Stimulated activated CD4-positive, alpha-beta T cell treated with anti-CD3 and anti-CD28 coated beads, Interleukin-12 subunit alpha, Interleukin-12 subunit beta, amount 100 ng/mL, for 4 hours (primary cell): ENCODE results near the gene PDRG1.

Experiments used
- DNase-seq: peaks from one replicate; pipeline ENCODE4 v3.0.0-alpha.2; 2020

The PDRG1 gene

DNA sequence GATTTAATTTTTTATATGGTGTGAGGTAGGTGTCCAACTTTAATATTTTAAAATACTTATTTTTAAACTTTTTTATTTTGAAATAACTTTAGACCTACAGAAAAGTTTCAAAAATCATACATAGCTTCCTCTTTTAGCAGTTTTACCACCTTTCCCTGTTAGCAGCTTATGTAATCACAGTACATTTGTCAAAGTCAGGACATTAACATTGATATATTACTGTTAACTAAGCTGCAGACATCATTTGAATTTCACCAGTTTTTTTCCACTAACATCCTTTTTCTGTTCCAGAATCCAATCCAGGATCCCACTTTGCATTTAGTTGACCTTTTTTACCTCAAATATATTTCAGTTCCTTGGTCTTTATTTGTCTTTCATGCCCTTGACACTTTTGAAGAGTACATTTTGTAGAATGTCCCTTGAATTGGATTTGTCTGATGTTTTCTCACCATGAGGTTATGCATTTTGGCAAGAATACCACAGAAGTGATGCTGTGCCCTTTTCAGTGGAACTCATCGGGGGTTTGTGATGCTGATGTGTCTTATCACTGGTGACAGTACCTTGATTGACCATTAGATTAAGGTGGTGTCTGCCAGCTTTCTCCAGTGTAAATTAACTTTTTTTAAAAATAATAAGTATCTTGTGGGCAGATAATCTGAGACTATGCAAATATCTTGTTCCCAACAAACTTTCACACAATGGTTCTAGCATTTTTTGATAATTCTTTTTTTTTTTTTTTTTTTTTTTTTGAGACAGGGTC, 48.0 kb downstream of the PDRG1 start:
- DNase-seq, result no peak

DNA sequence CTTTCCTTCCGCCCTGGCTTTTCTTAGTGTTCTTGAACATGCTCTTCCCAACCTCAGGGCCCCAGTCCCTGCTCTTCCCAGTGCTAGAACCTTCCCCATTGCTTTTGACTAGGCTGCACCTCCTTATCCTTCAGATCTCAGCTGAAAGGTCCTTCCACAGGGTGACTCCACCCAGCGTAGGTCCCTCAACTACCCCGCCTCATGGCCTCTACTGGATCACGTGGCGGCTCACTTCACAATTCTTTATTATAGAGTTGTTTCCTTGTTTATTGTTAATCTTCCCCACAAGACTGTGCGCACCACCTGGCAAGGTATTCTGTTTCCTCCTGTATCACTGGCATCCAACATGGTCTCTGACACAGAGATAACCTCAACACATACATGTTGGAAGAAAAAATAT, 50.2 kb downstream of the PDRG1 start:
- no peak for DNase-seq

GRCh38 chr20:31897541-31897940, 54.3 kb downstream of the PDRG1 start:
- DNase-seq, result no peak

DNA sequence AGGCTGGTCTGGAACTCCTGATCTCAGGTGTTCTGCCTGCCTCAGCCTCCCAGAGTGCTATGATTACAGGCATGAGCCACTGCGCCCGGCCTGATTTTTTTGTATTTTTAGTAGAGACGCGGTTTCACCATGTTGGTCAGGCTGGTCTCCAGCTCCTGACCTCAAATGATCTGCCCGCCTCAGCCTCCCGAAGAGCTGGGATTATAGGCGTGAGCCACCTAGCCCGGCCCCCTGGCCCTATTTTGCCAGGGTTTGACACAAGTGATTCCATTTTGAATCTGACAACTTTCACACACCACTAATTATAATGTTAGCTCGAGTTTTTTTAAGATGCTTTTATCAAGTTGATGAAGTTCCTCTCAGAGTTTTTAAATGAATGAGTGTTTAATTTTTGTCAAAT, 55.8 kb downstream of the PDRG1 start:
- no peak for DNase-seq

DNA sequence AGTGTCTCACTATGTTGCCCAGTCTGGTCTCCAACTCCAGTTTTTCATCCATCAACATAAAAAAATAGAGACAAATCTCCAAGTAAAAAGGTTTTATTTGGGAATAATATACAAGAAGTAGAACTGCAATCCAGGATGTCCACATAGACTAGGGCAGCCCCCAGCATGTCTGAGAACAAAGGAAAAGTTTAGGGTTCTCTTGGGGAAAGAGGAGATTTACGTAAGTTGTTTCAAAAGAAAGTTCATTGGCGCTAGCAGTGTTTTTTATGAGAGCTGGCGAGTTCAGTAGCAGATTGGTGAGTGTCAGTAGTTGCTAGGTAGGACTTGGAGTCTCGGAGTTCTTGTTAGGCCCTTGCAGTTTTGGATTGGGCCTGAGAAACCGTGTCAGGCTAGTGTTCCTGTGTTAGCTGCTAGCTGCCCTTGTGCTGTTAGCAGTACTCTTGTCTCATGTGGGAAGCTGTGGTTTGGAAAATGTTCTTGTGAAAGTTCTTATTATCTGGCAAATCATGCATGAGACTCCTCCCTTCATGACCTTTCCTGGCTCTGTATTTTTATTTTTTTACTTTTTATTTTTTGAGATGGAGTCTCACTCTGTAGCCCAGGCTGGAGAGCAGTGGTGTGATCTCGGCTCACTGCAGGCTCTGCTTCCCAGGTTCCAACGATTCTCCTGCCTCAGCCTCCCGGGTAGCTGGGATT, 56.7 kb downstream of the PDRG1 start:
- no peak for DNase-seq
